C1 segment of cervical spinal cord (tissue), 14 donors: Measurements from ENCODE around the gene SLC12A1.

Experiments
- DNase-seq, 14 donors: peaks; one replicate each; lab custom pipeline; 2025; lab: John Stamatoyannopoulos, UW

Gene SLC12A1

DNA sequence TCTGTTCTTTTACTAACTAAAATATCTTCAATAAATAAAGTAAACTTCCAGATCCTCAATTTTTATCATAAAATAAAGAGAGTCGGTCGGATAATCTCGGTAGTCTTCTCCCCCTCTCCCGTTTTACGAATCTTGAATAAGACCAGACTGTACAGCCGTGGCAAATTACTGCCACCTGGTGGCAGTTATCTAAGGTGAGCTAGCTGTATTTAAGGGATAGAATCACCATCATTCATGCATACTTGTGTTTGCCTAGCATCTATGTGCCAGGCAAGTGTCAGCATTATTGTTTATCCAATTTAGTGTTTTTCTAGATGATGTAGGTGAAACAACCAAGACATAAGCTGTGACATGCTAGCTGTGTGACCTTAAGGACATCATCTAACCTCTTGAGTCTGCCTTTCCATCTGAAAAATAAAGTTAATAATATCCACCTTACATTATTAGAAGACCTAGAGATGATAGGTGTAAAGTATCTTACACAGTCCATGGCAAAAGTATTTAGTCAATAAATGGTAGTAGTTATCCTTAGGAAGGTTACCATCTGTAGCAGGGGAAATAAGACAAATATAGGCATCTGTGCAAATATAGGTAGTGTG, 146.5 kb downstream of the SLC12A1 start:
- DNase-seq: peak in 5 of 14 donors; percentile 0 to 15 (median 7)
